Fibroblast of villous mesenchyme (primary cell): ENCODE data around the gene TMEM72. TPM values are rescaled to one million over a fixed set of nuclear protein-coding genes. Genes with fewer than 3 reads are reported as not detected.

Experiments
- DNase-seq: peaks from one replicate; pipeline ENCODE4 v3.0.0-alpha.2; 2010; ENCODE audit warnings: low read depth
- H3K4me3 ChIP-seq: 2 replicates; pipeline ENCODE4 v1.5.1; 2011; ENCODE audit warnings: low read depth, mild to moderate bottlenecking, low read length
- total RNA-seq: library from RNA; depleted of rRNA; stranded (reverse); fragments of >200 nt; gene quantifications from 2 replicates; pipeline ENCODE4 v1.2.3, GENCODE V29; 2012
- TF ChIP-seq, protein P1 (sequence below): IDR thresholded peaks from 2 replicates; pipeline ENCODE4 v1.5.1; 2012; ENCODE audit warnings: low read depth, mild to moderate bottlenecking, low read length; ENCODE audit not compliant: insufficient read depth

The TMEM72 gene
- total RNA-seq, 1 donor: not detected

GRCh38 chr10:44947371-44948152 is 36.4 kb downstream of the TMEM72 start:
- TF ChIP-seq, protein P1, sequence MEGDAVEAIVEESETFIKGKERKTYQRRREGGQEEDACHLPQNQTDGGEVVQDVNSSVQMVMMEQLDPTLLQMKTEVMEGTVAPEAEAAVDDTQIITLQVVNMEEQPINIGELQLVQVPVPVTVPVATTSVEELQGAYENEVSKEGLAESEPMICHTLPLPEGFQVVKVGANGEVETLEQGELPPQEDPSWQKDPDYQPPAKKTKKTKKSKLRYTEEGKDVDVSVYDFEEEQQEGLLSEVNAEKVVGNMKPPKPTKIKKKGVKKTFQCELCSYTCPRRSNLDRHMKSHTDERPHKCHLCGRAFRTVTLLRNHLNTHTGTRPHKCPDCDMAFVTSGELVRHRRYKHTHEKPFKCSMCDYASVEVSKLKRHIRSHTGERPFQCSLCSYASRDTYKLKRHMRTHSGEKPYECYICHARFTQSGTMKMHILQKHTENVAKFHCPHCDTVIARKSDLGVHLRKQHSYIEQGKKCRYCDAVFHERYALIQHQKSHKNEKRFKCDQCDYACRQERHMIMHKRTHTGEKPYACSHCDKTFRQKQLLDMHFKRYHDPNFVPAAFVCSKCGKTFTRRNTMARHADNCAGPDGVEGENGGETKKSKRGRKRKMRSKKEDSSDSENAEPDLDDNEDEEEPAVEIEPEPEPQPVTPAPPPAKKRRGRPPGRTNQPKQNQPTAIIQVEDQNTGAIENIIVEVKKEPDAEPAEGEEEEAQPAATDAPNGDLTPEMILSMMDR: no peak
- no peak overlapping the region for H3K4me3 ChIP-seq
- DNase-seq: no peak

- no peak overlapping the region for H3K4me3 ChIP-seq
- no peak for DNase-seq
- TF ChIP-seq, protein P1: no peak
These were observed 37.5 kb downstream of the TMEM72 start for GRCh38 chr10:44948642-44949041.

DNA sequence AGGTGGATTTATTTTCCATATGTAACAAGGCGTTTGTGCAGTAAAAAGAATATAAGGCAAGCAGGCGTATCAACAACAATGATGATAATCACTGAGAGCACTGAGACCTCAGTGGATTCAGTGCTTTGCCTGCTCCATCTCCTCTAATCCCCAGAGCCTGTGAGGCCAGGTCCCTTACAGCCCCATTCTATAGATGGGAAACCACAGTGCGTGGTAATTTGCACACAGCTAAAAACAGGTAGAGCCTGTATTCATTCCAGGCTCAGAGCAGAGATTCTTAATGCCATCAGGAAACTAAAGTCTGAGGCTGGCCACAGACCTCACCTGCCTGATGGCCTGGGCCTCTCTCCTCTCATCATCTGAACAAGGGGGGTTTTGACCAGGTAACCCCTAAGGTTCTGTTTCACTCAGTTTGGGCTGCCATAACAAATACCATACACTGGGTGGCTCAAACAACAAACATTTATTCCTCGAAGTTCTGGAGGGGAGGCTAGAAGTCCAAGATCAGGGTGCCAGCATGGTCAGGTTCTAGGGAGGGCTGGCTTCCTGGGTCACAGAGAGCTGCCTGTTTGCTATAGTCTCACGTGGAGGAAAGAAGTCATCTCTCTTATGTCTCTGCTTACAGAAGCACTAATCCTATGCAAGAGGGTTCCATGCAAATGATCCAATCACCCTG is 38.1 kb downstream of the TMEM72 start:
- H3K4me3 ChIP-seq: no peak overlapping the region
- DNase-seq: no peak
- TF ChIP-seq, protein P1: peak; percentile 23

- TF ChIP-seq, protein P1: no peak
These were observed 38.8 kb downstream of the TMEM72 start for GRCh38 chr10:44949915-44950314.

GRCh38 chr10:44950326-44951225 is 39.4 kb downstream of the TMEM72 start:
- TF ChIP-seq, protein P1: no peak
- no peak for DNase-seq
- H3K4me3 ChIP-seq: no peak overlapping the region

More at GRCh38 chr10:44949915-44950314, 38.8 kb downstream of the TMEM72 start:
- no peak for DNase-seq
- H3K4me3 ChIP-seq: no peak overlapping the region

DNA sequence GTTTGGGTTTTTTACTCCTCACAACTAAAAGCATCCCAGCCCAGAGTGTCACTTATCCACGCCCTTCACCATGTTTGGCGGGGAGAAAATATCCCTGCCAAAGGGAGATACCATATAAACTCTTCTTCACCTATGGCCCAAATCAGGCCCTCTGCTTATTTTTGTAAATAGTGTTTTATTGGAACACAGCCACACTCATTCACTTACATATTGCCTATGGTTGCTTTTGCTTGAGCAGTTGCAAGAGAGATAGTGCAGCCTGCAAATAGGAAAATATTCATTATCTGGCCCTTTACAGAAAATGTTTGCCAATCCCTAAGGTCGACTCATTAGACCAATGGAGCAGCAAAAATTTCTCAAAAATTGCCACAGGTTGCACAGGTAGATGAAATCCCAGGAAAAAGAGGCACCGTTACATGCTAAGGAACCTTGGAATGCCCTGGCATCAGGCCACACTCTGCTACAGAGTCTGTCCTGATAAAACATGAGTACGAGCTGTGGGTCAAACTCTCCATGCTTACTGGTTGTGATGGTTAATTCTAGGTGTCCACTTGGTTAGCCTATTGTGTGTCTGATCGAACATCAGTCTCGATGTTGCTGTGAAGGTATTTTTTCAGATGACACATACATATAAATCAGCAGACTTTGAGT is 40.6 kb downstream of the TMEM72 start:
- TF ChIP-seq, protein P1: no peak
- DNase-seq: no peak
- no peak overlapping the region for H3K4me3 ChIP-seq
